H1 (cell line): ENCODE measurements around the gene SESN2. TPM values are rescaled to one million over a fixed set of nuclear protein-coding genes. Genes with fewer than 3 reads are reported as not detected.
A peak's percentile ranks its signal among the peaks of the same experiment; 100 is the strongest.

Experiments used
- CTCF ChIA-PET: fragments of 300-600 bp; sonication (Branson Sonifier 250); formaldehyde crosslinking; loops from one replicate; lab custom pipeline; 2021; ENCODE audit not compliant: partially characterized antibody; lab: Charles Lee
- POLR2A ChIA-PET: fragments of 300-600 bp; sonication (Branson Sonifier 250); formaldehyde crosslinking; loops from one replicate; lab custom pipeline; 2021; ENCODE audit warnings: inconsistent platforms; ENCODE audit not compliant: partially characterized antibody; lab: Charles Lee
- DNase-seq, 2 experiments: peaks; one replicate each; pipeline versions ENCODE4 v3.0.0 to v3.0.0-alpha.2; 2010 to 2022; ENCODE audit warnings: low spot score in 2 of 2, low read depth in 1 of 2, mixed read lengths in 1 of 2
- FAIRE-seq: peaks from 2 replicates; lab custom pipeline; 2011; peaks lifted over from hg19 to GRCh38; lab: Jason Lieb, UNC
- H2AFZ ChIP-seq: 2 replicates; pipeline ENCODE4 v1.8.1; 2012; ENCODE audit warnings: low read length, inconsistent platforms
- H2AK5ac ChIP-seq: 2 replicates; pipeline ENCODE4 v1.6.1; 2013; ENCODE audit warnings: low read depth, low read length
- H2BK120ac ChIP-seq: replicated peaks from 2 replicates; pipeline ENCODE3; 2013; ENCODE audit warnings: low read depth, low read length, inconsistent platforms
- H2BK12ac ChIP-seq: 2 replicates; pipeline ENCODE4 v1.6.1; 2013; ENCODE audit warnings: low read depth, low read length
- H2BK15ac ChIP-seq: 2 replicates; pipeline ENCODE4 v1.6.1; 2013; ENCODE audit warnings: low read length
- H2BK20ac ChIP-seq: 2 replicates; pipeline ENCODE4 v1.6.1; 2013; ENCODE audit warnings: low read length
- H2BK5ac ChIP-seq: 2 replicates; pipeline ENCODE4 v1.6.1; 2013; ENCODE audit warnings: low read depth, low read length
- H3K14ac ChIP-seq: 2 replicates; pipeline ENCODE4 v1.6.1; 2013; ENCODE audit warnings: inconsistent platforms; ENCODE audit not compliant: insufficient read length
- H3K18ac ChIP-seq: 2 replicates; pipeline ENCODE4 v1.6.1; 2013; ENCODE audit warnings: low read length; ENCODE audit errors: extremely low read depth
- H3K23ac ChIP-seq: 2 replicates; pipeline ENCODE4 v1.6.1; 2013; ENCODE audit warnings: inconsistent platforms; ENCODE audit not compliant: insufficient read length
- H3K23me2 ChIP-seq: 2 replicates; pipeline ENCODE4 v1.6.1; 2013; ENCODE audit warnings: low read depth, low read length
- H3K27ac ChIP-seq: 2 replicates; pipeline ENCODE4 v1.6.1; 2011; ENCODE audit warnings: low read depth, low read length, inconsistent platforms
- H3K27me3 ChIP-seq, 4 experiments: replicated peaks in 1 of 4; 1 replicate in 1 of 4; 2 replicates in 3 of 4; pipeline versions ENCODE4 v1.6.1 to v1.8.1; 2011 to 2013; ENCODE audit warnings: low read length in 3 of 4, mild to moderate bottlenecking in 3 of 4, inconsistent platforms in 2 of 4, mixed read lengths in 2 of 4, moderate library complexity in 1 of 4; ENCODE audit not compliant: control insufficient read depth in 3 of 4, insufficient read depth in 3 of 4; ENCODE audit errors: extremely low read depth in 1 of 4
- H3K36me3 ChIP-seq, 4 experiments: 2 replicates each; pipeline versions ENCODE4 v1.6.1 to v1.8.1; 2011 to 2013; ENCODE audit warnings: mild to moderate bottlenecking in 4 of 4, low read length in 3 of 4, moderate library complexity in 2 of 4, control low read depth in 1 of 4, inconsistent platforms in 1 of 4; ENCODE audit not compliant: insufficient read depth in 4 of 4, control insufficient read depth in 2 of 4
- H3K4ac ChIP-seq: replicated peaks from 2 replicates; pipeline ENCODE3; 2013; ENCODE audit warnings: low read length, low read depth, mixed read lengths, inconsistent platforms; ENCODE audit not compliant: insufficient read length
- H3K4me1 ChIP-seq, 4 experiments: replicated peaks in 1 of 4; 1 replicate in 1 of 4; 2 replicates in 3 of 4; pipeline versions ENCODE4 v1.6.1 to v1.8.1; 2011 to 2013; ENCODE audit warnings: low read length in 3 of 4, inconsistent platforms in 2 of 4, mixed read lengths in 1 of 4; ENCODE audit not compliant: insufficient read depth in 4 of 4, control insufficient read depth in 3 of 4
- H3K4me2 ChIP-seq, 2 experiments: 2 replicates each; pipeline versions ENCODE4 v1.6.1 to v1.8.1; 2011 to 2013; ENCODE audit warnings: low read depth in 2 of 2, low read length in 2 of 2, control low read depth in 1 of 2, inconsistent platforms in 1 of 2, mild to moderate bottlenecking in 1 of 2; ENCODE audit not compliant: insufficient read depth in 1 of 2
- H3K4me3 ChIP-seq, 4 experiments: fragments of 200-600, 300-600 bp in 1 of 4; sonication (generic), shearing (Covaris generic), sonication (Bioruptor Twin) in 1 of 4; 2 replicates each; pipeline versions ENCODE4 v1.5.1 to v1.8.1; 2011 to 2016; ENCODE audit warnings: low read length in 4 of 4, low read depth in 3 of 4, control low read depth in 2 of 4, inconsistent platforms in 2 of 4, mild to moderate bottlenecking in 2 of 4, mixed read lengths in 1 of 4, moderate library complexity in 1 of 4; ENCODE audit not compliant: insufficient read depth in 2 of 4; ENCODE audit errors: extremely low read depth in 1 of 4
- H3K56ac ChIP-seq: replicated peaks from 2 replicates; pipeline ENCODE3; 2013; ENCODE audit warnings: low read depth, mild to moderate bottlenecking, mixed read lengths, low read length, inconsistent platforms; ENCODE audit not compliant: insufficient read length
- H3K79me1 ChIP-seq: 2 replicates; pipeline ENCODE4 v1.6.1; 2013; ENCODE audit warnings: low read depth, low read length, control low read depth
- H3K79me2 ChIP-seq, 2 experiments: 2 replicates each; pipeline versions ENCODE4 v1.6.1 to v1.8.1; 2012 to 2013; ENCODE audit warnings: low read length in 2 of 2, mild to moderate bottlenecking in 2 of 2, inconsistent platforms in 1 of 2; ENCODE audit not compliant: insufficient read depth in 2 of 2, control insufficient read depth in 1 of 2
- H3K9ac ChIP-seq, 4 experiments: replicated peaks in 1 of 4; 1 replicate in 1 of 4; 2 replicates in 3 of 4; pipeline versions ENCODE4 v1.6.1 to v1.8.1; 2011 to 2013; ENCODE audit warnings: low read depth in 3 of 4, low read length in 3 of 4, control low read depth in 2 of 4, mild to moderate bottlenecking in 2 of 4, moderate library complexity in 2 of 4, inconsistent platforms in 1 of 4; ENCODE audit errors: extremely low read depth in 1 of 4
- H3K9me3 ChIP-seq, 2 experiments: 2 replicates each; pipeline versions ENCODE4 v1.6.1 to v1.8.1; 2012 to 2013; ENCODE audit warnings: mild to moderate bottlenecking in 2 of 2, moderate library complexity in 2 of 2, control low read depth in 1 of 2, inconsistent platforms in 1 of 2, low read depth in 1 of 2, low read length in 1 of 2, mixed read lengths in 1 of 2; ENCODE audit not compliant: insufficient read depth in 2 of 2
- H4K20me1 ChIP-seq, 2 experiments: replicated peaks in 1 of 2; 2 replicates each; pipeline versions ENCODE3 to v1.8.1; 2011 to 2013; ENCODE audit warnings: inconsistent platforms in 2 of 2, low read length in 2 of 2, mild to moderate bottlenecking in 1 of 2; ENCODE audit not compliant: insufficient read depth in 2 of 2, control insufficient read depth in 1 of 2
- H4K5ac ChIP-seq: 2 replicates; pipeline ENCODE4 v1.6.1; 2013; ENCODE audit warnings: low read length, low read depth, mixed read lengths, inconsistent platforms; ENCODE audit not compliant: insufficient read length
- H4K8ac ChIP-seq: 2 replicates; pipeline ENCODE4 v1.8.0; 2013; ENCODE audit warnings: mild to moderate bottlenecking, moderate library complexity, low read length, inconsistent platforms; ENCODE audit not compliant: insufficient read depth; ENCODE audit errors: extremely low read depth
- H4K91ac ChIP-seq: replicated peaks from 2 replicates; pipeline ENCODE3; 2013; ENCODE audit warnings: low read length, mixed read lengths, inconsistent platforms; ENCODE audit not compliant: insufficient read length
- BACH1 ChIP-seq: IDR thresholded peaks from 2 replicates; pipeline ENCODE4 v1.6.1; 2012; ENCODE audit warnings: low read length, improper control_type of control experiment
- PHF8 ChIP-seq: fragments of 200-600 bp; sonication (generic); conservative IDR thresholded peaks from 2 replicates; pipeline ENCODE4 v1.7.1; 2012; ENCODE audit warnings: low read depth, mild to moderate bottlenecking, inconsistent platforms, low read length, moderate library complexity
- SUZ12 ChIP-seq: fragments of 200-600 bp; sonication (generic); IDR thresholded peaks from 2 replicates; pipeline ENCODE4 v1.6.1; 2012; ENCODE audit warnings: mild to moderate bottlenecking, inconsistent platforms, low read length, moderate library complexity, mixed read lengths
- WGBS, 2 experiments: shearing (Covaris generic) in 1 of 2; methylation state at CpG; one replicate each; pipeline versions ENCODE4 v1.1.6 to v1.1.7; 2013 to 2015; ENCODE audit warnings: low lambda C conversion rate in 2 of 2, mixed read lengths in 2 of 2, inconsistent platforms in 1 of 2, low coverage in 1 of 2, missing lambda C conversion rate in 1 of 2; ENCODE audit not compliant: insufficient replicate concordance in 2 of 2, insufficient coverage in 1 of 2, insufficient read length in 1 of 2; ENCODE audit errors: extremely low coverage in 1 of 2, missing lambda C conversion rate in 1 of 2; 5-methylcytosine and 5-hydroxymethylcytosine counted together
- polyA plus RNA-seq, 7 experiments: library from polyadenylated mRNA; depleted of rRNA in 3 of 7; stranded (reverse) in 5 of 7; unstranded in 2 of 7; fragments of >200 nt in 5 of 7; fragments of 200-250 nt in 2 of 7; gene quantifications; 1 replicate in 5 of 7; 2 replicates in 1 of 7; 4 replicates in 1 of 7; pipeline versions ENCODE4 v1.2.1 to v1.2.3, GENCODE V29; 2011 to 2013; ENCODE audit warnings: missing spikeins in 2 of 7, mixed read lengths in 2 of 7
- total RNA-seq: library from RNA; stranded (reverse); fragmentation: NEBNext Ultra II Directional; extraction: Animal tissue kit (Norgen Biotek cat#: 25700); gene quantifications from 2 replicates; pipeline ENCODE4 v1.2.1, GENCODE V29; 2021
- TF ChIP-seq, protein P1 (sequence below): IDR thresholded peaks from 2 replicates; pipeline ENCODE4 v1.6.1; 2012; ENCODE audit warnings: inconsistent platforms
- TF ChIP-seq, protein P2 (sequence below): IDR thresholded peaks from 2 replicates; pipeline ENCODE4 v1.6.1; 2012; ENCODE audit warnings: low read length, inconsistent platforms

Gene SESN2
- total and polyA plus RNA-seq, 2 of the 8 experiments (the other 6 are each of a cell fraction or from before 2014, with no cell fraction given): 25.1 to 33.0 TPM

DNA sequence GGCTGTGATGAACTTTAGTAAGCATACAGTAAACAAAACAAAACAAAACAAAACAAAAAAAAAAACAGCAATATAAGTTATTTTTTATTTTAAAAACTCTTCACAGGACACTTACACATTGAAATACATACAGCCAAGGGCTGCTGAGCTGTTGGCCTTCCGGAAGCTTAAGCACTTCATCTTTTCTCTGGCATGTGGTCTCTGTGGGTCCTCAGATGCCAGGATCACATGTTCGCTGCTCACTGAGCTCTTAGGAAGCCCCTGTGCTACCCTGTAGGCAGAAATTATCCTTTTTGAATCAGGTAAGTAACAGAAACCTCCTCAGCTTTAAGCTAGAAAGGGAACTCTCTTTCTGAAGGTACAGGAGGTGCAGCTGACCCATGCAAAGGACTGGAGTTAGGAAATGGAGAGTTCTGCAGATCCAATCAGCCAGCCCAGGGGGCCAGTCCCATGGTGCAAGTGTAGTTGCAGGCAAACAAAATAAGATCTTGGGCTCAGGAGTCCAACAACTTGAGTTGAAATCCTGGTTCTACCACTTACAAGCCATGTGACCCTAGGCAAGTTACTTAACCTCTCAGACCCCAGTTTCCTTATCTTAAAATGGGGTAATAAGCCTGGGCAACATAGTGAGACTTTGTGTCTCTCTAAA lies 47.1 kb downstream of the SESN2 start:
- H3K4ac ChIP-seq: no peak overlapping the region
- no peak for DNase-seq
- peak overlapping the region; percentile 76 for H2AFZ ChIP-seq
- TF ChIP-seq, protein P1, sequence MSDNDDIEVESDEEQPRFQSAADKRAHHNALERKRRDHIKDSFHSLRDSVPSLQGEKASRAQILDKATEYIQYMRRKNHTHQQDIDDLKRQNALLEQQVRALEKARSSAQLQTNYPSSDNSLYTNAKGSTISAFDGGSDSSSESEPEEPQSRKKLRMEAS: no peak
- no peak for TF ChIP-seq PHF8
- no peak for TF ChIP-seq SUZ12
- TF ChIP-seq, protein P2, sequence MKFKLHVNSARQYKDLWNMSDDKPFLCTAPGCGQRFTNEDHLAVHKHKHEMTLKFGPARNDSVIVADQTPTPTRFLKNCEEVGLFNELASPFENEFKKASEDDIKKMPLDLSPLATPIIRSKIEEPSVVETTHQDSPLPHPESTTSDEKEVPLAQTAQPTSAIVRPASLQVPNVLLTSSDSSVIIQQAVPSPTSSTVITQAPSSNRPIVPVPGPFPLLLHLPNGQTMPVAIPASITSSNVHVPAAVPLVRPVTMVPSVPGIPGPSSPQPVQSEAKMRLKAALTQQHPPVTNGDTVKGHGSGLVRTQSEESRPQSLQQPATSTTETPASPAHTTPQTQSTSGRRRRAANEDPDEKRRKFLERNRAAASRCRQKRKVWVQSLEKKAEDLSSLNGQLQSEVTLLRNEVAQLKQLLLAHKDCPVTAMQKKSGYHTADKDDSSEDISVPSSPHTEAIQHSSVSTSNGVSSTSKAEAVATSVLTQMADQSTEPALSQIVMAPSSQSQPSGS: no peak
- TF ChIP-seq BACH1: no peak

More for the DNA sequence above, 47.1 kb downstream of the SESN2 start:
- H3K56ac ChIP-seq: no peak overlapping the region
- H2BK5ac ChIP-seq: no peak overlapping the region
- no peak overlapping the region for H4K8ac ChIP-seq
- H2BK15ac ChIP-seq: no peak overlapping the region
- CTCF ChIA-PET: interaction anchor here (0.7 to 3.0 kb wide), 6 partner anchors 11 to 684 kb away, joined by 3 to 14 read pairs (median 3); no protein-coding TSS in a partner anchor
- FAIRE-seq: no peak
- no peaks in the 10 kb centered on the region for H3K79me2 ChIP-seq
- no peaks in the 10 kb centered on the region for H3K9me3 ChIP-seq
- H3K27me3 ChIP-seq: no peaks in the 10 kb centered on the region
- no peak overlapping the region for H2BK20ac ChIP-seq
- no peaks in the 10 kb centered on the region for H3K36me3 ChIP-seq
- no peak overlapping the region for H3K4me2 ChIP-seq
- H2AK5ac ChIP-seq: no peak overlapping the region
- no peak overlapping the region for H3K27ac ChIP-seq
- no peak overlapping the region for H3K23ac ChIP-seq
- no peaks in the 10 kb centered on the region for H3K23me2 ChIP-seq
- H3K4me1 ChIP-seq: no peaks in the 10 kb centered on the region
- H3K9ac ChIP-seq: no peak overlapping the region
- no peak overlapping the region for H3K4me3 ChIP-seq
- H2BK12ac ChIP-seq: no peak overlapping the region
- no peak overlapping the region for H2BK120ac ChIP-seq
- no peak overlapping the region for H3K18ac ChIP-seq
- no peaks in the 10 kb centered on the region for H4K20me1 ChIP-seq
- POLR2A ChIA-PET: interaction anchor here (0.7 to 1.9 kb wide), 4 partner anchors 21 to 445 kb away, joined by 3 to 6 read pairs (median 4); no protein-coding TSS in a partner anchor
- H3K14ac ChIP-seq: no peak overlapping the region
- H4K91ac ChIP-seq: no peak overlapping the region
- WGBS, 2 experiments: 96% methylated on average over 2 of the region's 2 CpGs; no CpG with 5 or more reads in 1 of the 2 experiments
- H3K79me1 ChIP-seq: no peaks in the 10 kb centered on the region
- H4K5ac ChIP-seq: no peak overlapping the region
